GM19238 (cell line): ENCODE results near the gene FBXO42.

ENCODE experiments used
- DNase-seq: peaks from one replicate; pipeline ENCODE4 v3.0.0; 2011; ENCODE audit warnings: low spot score; ENCODE audit not compliant: insufficient read length

The FBXO42 gene

DNA sequence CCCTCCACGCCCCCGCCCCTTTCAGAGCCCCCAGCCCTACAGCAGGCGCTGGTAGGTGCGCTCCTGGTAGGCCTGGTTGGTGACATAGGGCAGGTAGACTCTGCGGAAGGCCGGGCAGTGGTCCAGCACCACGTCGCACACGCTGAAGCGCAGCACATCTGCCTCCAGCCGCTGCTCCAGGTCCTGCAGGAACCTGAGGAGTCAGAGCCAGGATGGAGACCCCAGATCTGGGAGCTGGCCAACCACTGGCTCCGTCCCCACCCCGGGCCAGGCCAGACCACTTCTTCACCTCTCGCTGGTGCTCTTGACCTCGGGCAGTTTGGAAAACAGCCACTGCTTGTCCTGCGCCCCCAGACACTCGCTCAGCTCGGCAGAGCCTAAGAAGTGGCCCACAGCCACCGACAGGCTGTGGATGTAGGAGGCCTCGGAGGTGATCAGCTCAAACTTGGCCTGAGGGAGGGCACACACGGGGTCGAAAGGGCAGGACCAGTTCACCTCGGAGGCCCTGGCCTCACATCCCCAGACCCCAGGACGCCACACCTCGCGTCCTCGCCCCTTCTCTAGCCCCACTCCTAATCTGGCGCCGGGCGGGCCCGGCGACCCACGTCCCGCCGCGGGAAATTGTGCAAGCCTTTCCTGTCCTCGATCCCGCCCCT lies 146.3 kb downstream of the FBXO42 start:
- no peak for DNase-seq

DNA sequence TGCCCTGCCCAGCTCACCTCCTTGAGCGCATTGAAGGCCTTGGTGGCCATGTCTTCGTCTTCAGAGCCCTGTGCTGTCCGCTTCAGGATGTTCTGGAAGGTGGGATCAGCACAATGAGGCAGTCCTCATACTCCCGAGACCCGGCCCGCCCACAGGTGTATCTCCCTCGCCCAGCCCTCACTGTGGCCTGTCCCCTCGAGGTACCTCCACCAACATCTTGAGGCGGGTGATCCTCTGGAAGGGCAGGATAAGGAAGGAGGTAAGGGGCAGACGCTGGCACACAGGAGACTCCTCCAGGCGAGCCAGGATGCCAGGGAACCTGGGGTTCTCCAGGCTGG lies 147.0 kb downstream of the FBXO42 start:
- DNase-seq, result no peak

DNA sequence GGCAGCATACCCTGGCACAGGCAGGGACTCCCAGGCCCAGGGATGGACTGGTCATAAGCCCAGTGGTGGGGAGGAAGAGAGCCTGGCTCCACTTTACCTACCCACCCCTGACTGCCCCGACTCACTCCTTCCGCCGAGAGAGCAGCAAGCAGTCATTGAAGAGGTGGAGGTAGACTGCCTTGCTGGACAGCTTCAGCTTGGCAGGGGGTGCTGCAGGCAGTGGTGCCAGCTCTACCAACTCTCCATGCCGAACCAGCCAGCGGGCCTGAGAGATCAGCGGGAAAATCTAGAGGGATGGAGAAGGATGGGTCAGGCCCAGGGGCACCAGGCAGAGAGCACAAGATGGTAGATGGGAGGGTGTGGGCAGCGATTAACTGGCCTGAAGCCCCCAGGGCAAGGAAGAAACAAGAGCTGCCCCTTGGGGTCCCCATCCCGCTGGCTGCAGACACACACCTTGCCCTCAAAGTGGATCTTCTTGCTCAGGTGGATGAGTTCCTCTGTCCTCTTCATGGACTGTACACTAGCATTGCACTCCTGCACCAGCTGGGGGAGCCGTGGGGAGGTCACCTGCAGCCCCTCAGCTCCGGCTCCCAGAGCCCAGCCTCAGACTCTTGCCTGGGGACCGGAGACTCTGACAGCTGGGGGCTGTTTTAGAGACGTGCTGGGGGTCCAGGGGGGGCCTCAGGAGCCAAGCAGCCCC lies 147.5 kb downstream of the FBXO42 start:
- no peak for DNase-seq

DNA sequence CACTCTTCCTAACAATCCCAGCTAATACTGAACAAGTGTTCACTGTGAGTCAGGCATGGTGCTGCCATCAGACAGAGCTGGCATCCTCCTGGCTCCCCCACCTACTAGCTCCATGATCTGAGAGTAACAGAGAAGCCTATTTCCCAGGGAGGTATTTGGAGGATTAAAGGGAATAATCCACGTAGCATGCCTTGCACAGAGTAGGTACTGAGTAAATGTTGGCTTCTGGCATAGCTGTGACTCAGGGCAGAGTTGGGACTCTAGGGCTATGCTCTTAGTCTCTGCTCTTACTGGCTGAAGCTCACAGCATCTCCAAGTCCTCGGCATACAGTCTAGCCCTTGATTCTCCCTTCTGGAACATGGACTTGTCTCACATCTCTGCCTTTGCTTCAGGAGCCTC lies 148.1 kb downstream of the FBXO42 start:
- DNase-seq, result no peak

DNA sequence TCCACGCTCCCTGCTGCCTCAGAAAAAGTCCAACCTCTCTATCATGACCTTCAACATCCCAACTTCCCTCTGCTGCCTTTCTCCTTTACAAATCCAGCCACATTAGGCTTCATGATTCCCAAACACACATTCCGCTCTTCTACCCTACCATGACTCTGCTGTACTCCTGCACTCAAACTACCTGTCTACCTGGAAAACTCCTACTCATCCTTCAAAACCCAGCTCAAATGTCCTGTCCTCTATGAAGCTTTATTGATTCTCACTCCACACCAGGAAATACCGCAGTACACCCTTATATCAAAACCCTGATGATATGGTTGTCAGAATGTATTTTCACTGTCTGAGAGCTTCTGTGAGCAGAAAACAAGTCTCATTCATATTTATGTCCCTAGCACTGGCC lies 148.7 kb downstream of the FBXO42 start:
- DNase-seq, result no peak

DNA sequence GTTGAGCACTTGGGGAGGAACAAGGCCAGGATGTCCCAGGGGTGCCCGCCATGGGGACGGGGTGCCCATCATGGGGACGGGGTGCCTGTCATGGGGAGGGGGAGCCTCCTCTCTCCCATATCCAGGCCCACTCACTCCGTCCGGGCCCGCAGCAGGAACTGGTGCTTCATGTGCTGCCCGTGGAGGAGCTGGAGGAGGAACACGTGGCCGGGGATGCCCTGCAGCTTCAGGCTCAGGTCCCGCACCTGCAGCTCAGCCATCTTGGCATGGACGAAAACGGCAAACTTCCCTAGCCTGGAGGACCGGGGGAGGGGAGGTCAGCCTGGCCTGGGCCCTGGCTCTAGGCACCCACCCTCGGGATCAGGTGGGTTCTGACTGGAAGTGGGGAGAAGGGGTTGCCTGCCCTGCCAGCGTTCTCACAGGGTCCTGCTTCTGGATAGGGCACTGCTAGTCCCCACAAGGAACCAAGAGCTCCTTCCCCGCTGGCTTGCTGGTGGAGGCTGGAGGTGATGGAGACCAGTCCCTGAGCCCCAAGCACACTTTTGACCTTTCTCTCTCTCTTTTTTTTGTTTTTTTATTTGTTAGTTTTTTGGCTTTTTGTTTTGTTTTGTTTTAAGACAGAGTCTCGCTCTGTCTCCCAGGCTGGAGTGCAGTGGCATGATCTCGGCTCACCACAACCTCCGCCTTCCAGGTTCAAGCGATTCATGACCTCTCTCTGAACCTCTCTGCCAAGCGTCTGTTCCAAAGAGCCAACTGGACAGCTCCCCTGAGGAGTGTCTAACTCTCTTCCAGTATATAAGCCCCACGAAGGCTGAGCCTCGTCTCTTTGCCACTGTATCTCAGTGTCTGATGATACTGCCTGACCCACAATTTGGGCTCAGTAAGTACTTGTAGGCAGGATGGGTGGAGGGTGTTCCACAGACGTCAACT lies 149.7 kb downstream of the FBXO42 start:
- no peak for DNase-seq

DNA sequence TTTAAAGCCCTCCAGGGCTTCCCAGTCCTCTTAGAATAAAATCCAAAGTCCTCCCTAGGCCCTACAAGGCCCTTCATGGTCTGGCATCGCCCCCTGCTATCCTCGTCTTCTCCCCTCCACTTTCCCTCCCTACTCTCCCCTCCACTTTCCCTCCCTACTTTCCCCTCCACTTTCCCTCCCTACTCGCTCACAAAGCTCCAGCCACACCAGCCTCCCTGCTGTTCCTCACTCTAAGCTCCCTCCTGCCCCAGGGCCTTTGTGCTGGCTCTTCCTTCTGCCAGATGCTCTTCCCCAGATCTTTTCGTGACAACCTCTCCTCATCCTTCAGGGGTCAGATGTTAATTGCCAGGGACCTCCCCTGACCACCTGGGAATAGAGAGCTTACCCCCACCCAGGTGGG lies 152.6 kb downstream of the FBXO42 start:
- no peak for DNase-seq

DNA sequence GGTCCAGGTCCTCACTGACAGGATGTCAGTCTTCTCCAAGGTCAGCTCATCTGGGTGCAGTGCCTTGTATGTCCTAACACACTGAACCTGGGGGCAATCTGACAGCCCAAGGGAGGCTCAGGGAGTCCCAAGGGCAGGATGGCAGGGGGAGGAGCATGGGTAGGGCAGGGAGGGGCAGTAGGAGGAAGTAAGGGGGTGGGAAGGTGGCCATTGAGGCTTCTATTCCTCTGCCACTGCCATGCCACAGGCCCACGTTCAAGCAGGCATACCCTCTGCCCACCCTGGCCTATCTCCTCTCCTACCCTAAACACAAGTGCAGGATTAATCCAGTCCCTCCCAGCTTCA lies 153.2 kb downstream of the FBXO42 start:
- DNase-seq, result no peak

DNA sequence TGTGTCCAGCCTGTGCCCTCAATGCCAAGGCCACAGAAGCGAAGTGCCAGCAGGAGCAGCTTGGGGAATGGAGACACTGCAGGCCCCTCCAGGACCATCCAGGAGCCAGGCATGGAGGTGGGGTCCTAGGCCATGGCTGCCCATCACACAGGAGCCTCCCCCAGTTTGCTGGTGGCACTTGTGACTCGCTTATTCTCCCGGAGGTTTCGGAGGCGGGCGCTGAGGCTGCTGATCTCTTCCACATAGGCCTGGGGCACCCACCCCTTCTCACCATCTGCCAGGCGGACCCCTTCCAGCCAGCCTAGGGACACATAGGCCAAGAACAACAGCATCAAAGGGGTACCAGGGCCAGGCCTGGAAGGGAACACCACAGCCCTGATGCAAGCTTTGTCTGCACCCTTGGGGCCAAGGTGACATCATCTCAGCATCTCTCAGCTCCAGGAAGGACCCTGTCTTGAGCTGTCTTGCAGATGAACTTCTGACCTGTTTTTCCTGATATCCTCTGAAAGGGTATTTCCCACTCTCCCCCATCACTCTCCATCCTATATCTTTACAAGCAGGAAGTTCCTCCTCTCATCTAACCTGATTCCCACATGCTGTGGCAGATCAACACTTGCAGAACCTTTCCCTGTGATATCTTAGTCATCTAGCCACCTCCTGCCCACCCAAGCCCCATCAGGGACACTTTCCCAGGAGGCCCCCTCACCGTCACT lies 153.7 kb downstream of the FBXO42 start:
- DNase-seq, result no peak

DNA sequence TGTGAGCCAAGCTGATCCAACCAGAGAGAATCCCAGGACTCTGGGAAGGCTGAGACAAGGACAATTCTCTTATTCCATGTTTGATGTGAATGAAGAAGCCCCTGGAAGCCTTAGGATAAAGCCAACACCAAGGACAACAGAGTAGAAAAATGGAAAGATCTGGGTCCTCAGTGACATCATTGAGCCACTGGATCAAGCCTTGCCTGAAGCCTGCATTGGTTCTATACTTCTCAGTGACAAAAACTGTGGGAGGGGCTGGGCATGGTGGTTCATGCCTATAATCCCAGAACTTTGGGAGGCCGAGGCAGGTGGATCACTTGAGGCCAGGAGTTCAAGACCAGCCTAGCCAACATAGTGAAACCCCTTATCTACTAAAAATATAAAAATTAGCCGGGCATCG lies 155.4 kb downstream of the FBXO42 start:
- DNase-seq, result no peak
